AG20443 (cell line): Measurements from ENCODE around the gene CCDC187.

Experiments used
- DNase-seq: peaks from one replicate; pipeline ENCODE4 v3.0.0; 2012; ENCODE audit warnings: low spot score, mixed read lengths

Gene CCDC187

DNA sequence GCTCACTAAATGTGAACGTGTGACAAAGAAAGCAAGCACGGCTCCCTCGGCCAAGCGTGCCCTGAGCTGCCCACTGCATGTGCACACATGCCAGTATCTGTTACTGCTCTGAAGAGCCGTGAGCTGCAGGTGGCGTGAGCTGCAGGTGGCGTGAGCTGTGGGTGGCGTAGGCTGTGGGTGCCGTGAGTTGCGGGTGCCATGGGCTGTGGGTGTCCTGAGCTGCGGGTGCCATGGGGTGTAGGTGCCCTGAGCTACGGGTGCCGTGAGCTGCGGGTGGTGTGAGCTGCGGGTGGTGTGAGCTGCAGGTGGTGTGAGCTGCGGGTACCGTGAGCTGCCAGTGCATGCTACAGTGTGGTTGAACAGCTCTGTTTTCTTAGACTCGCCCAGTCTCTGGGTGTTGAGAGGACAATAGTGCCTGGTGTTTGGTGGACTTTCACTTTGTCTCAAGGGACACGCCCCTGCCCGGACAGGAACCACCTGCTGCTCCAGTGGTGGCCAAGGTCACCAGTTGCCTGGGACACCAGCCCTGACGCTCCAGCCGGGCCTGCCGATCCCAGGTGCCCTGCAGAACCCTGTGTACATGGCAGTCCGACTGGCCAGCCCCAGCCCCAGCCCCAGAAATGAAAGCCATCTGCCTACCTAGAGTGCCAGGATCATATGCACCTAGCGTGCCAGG, 6.7 kb downstream of the CCDC187 start:
- DNase-seq: no peak

DNA sequence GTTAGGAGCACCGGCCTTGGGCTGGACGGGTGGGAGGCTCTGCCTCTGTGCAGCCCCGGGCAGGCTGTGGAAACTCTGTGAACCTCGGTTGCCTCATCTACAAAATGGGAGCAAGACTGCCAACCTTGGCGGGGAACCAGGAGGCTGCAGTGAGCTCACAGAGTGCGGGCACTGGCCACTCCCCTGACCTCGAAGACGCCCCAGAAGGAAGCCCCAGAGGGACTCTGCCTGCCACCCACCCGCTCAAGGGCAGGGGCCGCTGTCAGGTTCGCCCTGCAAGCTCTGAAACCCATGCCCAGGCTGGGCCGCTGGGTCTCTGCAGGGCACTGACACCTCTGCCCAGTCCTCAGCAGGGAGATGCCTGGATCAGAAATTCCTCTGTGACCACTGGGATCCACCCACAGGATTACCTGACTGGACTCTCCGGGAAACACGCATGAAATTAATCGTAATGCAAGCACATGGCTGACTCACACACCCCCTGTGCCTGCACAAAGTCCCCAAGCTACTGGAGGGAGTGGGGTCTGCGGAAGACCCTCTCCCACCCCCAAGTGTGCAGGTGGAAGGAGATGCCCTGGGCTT, 7.4 kb downstream of the CCDC187 start:
- no peak for DNase-seq

DNA sequence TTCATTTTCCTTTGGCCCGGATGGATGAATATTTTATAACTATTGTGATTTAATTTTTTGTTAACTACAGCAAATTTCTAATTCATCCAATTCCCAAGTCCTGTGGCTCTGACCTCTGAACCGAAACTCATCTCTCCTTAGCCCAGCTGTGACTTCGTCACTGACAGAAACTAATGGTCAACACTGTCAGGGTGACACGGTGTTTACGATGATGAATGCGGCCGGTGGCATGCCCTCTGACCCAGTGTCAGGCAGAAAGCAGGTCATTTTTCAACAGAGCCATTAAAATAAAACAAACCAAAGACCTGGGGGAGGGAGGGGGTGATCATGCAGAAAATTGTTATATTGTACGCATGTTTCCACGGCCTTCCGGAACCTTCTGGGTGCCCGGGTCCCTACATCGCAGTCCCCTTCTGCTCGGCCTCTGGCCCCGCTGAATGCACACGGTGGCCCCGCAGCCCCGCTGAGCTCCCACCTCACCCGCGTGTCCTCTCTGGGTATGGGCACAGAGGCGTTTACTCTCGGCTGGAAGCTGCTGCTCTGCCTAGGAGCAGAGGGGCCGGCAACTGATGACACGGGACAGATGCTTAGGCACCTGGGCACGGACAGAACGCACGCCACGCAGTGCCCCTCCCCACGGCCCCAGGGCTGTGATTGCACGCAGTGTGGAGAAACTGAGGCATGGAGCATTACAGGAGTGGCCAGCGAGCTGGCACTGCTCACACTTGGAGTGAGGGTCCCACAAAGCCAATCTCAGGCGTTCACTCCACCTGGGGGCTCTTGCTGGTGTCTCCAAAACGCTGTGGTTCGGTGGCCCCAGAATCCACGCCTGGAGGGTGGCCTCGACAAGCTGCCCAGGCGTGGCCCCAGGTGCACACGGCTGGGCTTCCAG, 8.1 kb downstream of the CCDC187 start:
- no peak for DNase-seq

- DNase-seq: no peak
These were observed 8.8 kb downstream of the CCDC187 start for GRCh38 chr9:136295055-136295454.

GRCh38 chr9:136294437-136294836, 9.5 kb downstream of the CCDC187 start:
- no peak for DNase-seq

DNA sequence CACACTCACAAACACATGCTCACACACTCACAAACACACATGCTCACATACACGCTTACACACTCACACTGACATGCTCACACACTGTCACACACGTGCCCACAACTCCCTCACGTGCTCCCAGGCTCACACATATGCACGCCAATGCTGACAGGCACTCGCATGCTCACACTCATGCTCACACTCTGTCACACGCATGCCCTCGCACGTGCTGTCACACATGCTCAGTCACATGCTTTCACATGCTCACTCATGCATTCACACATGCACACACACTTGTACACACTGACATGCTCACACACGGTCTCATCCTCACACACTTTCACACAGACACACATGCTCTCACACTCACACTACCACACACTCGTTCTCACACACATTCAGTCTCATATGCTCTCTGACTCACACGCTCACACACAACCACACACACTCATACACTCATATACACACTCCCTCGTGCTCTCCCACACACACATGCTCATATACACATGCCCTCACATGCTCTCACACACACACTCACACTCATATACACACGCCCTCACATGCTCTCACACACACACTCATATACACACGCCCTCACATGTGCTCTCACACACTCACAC, 10.3 kb downstream of the CCDC187 start:
- no peak for DNase-seq

- DNase-seq: peak; percentile 63
These were observed 11.1 kb downstream of the CCDC187 start for GRCh38 chr9:136292591-136293448.

DNA sequence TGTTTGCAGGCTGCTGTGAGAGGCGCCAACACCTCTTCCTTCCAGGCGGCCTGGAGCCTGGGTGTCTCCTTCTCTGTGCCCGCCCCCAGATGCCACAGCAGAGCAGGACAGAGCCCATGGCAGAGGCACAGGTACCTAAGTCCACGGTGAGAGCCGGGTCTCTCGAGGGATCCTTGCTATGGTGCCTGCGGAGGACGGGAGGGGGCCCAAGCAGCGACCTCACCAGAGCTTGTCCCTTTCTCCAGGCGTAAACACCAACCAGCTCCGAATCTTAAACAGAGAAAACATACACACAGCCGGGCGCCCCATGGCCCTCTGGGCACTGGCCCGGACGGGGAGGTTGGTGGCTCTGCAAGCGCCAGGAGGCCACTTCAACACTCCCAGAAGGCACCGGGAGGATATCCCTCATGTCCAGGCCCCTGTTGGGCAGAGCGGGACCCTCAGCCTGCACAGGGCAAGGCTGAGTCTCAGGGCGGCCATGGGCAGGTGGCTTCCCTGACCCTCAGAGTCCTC, 11.8 kb downstream of the CCDC187 start:
- DNase-seq: no peak

DNA sequence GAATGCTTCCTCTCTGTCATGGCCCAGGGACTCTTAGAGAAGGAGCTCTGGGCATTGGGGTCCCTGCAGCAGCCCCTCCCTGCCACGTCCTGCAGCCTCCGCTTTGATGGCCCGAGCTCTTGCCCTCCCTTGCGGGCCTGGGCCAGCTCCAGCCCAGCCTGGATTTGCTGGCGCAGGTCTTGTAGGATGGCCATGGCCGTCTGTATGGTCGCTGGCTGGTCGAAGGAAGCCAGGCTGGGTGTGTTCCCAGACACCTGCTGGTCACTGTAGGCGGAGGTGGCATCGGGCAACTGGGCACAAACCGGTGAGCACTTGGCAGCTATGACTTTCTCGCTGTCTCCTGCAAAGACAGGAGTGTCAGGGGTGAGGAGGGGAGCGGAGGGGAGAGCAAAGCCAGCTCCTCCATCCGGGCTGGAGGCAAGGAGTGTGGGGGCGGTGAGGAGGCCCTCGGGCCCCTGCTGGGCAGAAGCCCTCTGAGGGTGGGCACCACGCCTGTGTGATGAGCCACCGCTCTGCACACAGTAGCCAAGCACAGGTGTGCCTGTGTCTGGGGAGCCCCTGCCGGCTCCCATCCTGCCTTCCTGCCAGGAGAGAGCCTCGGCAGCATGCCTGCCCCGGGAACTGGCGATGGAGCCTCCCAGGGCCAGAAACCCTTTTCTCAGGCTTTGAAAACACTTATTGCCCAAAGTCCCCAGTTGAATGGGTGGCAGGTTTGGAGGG, 12.4 kb downstream of the CCDC187 start:
- DNase-seq: no peak

DNA sequence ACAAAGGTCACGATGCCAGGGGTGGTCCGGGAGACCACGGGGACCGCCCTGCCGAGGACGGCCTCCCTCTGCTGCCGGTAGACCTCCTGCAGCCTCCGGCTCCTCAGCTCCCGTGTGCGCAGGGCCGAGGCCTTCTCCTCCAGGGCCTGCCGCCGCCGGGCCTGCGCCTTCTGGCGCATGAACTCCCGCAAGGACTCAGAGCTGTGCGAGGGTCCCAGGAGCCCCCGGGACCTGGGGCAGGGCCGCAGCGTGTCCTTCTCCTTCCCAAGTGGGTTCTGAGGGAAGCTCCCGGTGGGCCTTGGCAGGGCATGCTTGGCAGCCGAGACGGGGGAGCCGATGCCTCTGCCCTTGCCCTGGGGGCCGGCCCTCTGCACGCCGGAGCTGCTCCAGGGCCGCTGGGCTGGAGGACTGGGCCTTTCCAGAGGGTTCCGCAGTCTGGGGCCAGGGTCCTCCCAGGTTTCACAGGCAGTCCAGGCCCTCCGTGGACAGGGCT, 13.3 kb downstream of the CCDC187 start:
- DNase-seq: no peak

GRCh38 chr9:136289651-136290507, 14.0 kb downstream of the CCDC187 start:
- DNase-seq: no peak

DNA sequence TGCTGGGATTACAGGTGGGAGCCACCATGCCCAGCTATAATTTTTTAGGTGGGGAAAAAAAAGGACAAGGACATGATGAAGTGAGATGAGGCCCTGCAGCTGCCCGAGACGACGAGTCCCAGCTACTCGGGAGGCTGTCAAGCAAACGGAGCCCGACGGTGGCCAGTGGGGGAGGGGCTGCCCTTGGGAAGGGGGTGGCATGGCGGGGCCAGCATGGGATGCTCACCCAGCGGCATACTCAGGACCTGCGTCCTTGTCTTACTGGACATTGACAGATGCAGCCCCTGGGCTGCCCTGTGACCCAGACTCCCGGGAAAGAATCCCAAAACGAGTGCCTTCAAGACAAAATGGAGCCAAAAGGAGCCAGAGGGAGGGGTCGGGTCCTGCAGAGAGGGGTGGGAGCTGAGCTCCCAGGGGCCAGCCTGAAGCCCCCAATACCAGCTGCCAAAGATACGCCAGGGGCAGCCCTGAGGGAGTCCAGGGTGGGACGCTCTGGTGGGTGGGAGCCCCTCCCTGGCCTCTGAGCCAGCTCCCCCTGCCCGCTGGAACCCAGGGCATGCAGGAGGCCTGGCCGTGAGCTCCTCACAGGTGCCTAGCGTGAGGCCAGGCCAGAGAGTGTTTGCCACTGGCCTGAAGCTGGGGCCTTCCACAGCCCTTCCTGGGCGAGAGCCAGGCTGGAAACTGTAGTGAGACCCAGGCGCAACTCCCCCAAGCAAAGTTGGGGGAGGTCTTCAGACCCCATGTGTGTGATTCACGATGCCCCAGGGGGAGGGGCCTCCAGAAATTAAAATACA, 15.7 kb downstream of the CCDC187 start:
- DNase-seq: no peak

DNA sequence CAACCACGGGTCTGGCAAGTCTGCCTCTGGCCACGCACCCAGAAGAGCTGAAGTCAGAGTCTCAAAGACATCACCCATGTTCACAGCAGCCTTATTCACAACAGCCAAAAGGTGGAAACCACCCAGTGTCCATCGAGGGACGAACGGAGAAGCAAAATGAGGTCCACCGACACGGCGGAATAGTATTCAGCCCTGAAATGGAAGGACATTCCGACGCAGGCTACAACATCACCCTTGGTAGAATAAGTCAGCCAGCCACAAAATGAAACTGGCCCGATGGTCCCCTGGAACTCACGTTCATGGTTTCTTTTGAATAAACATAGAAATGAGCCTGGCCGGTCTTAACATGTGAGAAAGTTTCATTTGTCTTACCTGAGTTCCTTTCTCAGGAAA, 16.9 kb downstream of the CCDC187 start:
- no peak for DNase-seq

GRCh38 chr9:136286359-136286986, 17.4 kb downstream of the CCDC187 start:
- DNase-seq: no peak

DNA sequence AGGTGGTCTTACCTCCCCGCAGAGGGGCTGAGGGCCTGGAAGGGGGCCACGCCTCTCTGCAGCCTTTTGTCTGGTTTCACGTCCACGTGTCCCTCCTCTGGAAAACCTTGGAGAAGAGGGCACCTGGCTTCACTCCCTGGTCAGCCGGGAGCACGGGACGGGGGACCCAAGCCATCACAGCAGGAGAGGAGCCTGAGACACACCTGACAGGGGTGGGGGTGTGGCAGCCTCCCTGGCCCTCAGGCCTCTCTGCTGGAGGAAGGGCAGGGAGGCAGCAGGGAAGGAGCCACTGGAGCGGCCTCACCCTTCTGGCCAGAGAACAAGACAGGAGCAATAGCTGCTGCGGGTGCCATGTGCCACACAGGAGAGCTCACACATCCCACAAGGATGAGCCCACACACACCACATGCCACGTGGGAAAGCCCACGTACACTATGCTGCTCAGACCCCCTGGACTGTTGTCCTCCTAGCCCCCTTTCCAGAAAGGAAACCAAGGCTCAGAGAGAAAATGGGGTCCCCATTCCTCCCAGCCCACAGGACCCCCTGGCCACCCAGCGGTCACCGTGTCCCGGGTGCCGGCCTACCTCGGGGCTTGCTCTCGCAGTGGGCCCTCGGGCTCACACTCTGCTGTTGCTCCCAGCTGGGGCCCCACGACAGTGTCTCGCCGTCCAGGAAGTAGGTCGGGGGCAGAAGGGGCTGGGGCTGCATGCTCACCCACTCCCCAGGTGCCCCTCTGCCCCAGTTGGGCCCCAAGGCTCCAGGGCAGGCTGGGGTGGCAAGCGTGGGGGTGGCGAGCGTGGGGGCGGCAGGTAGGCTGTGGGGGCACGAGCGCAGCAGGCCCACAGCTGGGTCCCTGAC, 18.2 kb downstream of the CCDC187 start:
- DNase-seq: no peak

GRCh38 chr9:136284951-136285350, 18.9 kb downstream of the CCDC187 start:
- DNase-seq: no peak

- no peak for DNase-seq
These were observed 19.6 kb downstream of the CCDC187 start for GRCh38 chr9:136284311-136284710.
